Measurements from ENCODE around the gene P2RY6. TPM values are rescaled to one million over a fixed set of nuclear protein-coding genes. Genes with fewer than 3 reads are reported as not detected.

Gene P2RY6
- total and polyA plus RNA-seq, 2 of the 8 experiments (the other 6 are each of a cell fraction or from before 2014, with no cell fraction given): 0.15 TPM; not detected in 1

GRCh38 chr11:73288873-73289707 lies 17.0 kb downstream of the P2RY6 start:
- POLR2A ChIA-PET (ENCODE audit: partially characterized antibody): no interaction called here
- no peak overlapping the region for H3K9ac ChIP-seq (replicated peaks in 1 of 4; ENCODE audit: extremely low read depth in 1 of 4, low read depth in 3 of 4, low read length in 3 of 4)
- FAIRE-seq: peak; percentile 88
- no peak for TF ChIP-seq JUND (IDR thresholded peaks at IDR 0.05; ENCODE audit: low read length)
- TF ChIP-seq RXRA (IDR thresholded peaks at IDR 0.05; ENCODE audit: insufficient read depth, low read depth, low read length): 0 out of 2 replicates have a peak, but pooled peaks have one; percentile 72
- peak; percentile 98 to 99 for TF ChIP-seq RAD21 (IDR thresholded peaks at IDR 0.05 in 1 of 2, conservative IDR thresholded peaks at IDR 0.05 in 1 of 2; ENCODE audit: low read depth in 2 of 2, low read length in 2 of 2)
- peak; percentile 27; the same call in 1 of the 2 replicates for TF ChIP-seq MAFK (IDR thresholded peaks at IDR 0.05; ENCODE audit: low read depth, low read length)
- peak; percentile 97 to 98 (median 97) for TF ChIP-seq CTCF (IDR thresholded peaks at IDR 0.05; ENCODE audit: control extremely low read depth in 1 of 3, insufficient read depth in 1 of 3, low read depth in 1 of 3, low read length in 3 of 3)

More at GRCh38 chr11:73288873-73289707, 17.0 kb downstream of the P2RY6 start:
- H4K91ac ChIP-seq (replicated peaks; ENCODE audit: insufficient read length, low read length): peak overlapping the region; percentile 61
- H3K56ac ChIP-seq (replicated peaks; ENCODE audit: insufficient read length, low read depth, low read length): no peak overlapping the region
- no peaks in the 10 kb centered on the region for H3K79me1 ChIP-seq (ENCODE audit: low read depth, low read length)
- 51% methylated on average over 15 of the region's 17 CpGs; no CpG with 5 or more reads in 1 of the 2 experiments for WGBS, 2 experiments (ENCODE audit: extremely low coverage in 1 of 2, insufficient coverage in 1 of 2, insufficient read length in 1 of 2, insufficient replicate concordance in 2 of 2, low coverage in 1 of 2, low lambda C conversion rate in 2 of 2, missing lambda C conversion rate in 1 of 2)
- peaks cover 0 to 8% (median 1%) of the 10 kb centered on the region in 4 experiments; a peak in 5 of 7 replicates for H3K4me1 ChIP-seq (replicated peaks in 1 of 4; ENCODE audit: control insufficient read depth in 3 of 4, insufficient read depth in 4 of 4, low read length in 3 of 4)
- no peak overlapping the region for H2AFZ ChIP-seq (ENCODE audit: low read length)
- H3K23me2 ChIP-seq (ENCODE audit: low read depth, low read length): no peaks in the 10 kb centered on the region
- H4K8ac ChIP-seq (ENCODE audit: extremely low read depth, insufficient read depth, low read length): peak overlapping the region; percentile 29; the same call in 1 of the 2 replicates
- peak overlapping the region in 1 of 2 experiments; percentile 51; a peak in 2 of 4 replicates for H3K4me2 ChIP-seq (ENCODE audit: insufficient read depth in 1 of 2, low read depth in 2 of 2, low read length in 2 of 2)
- H2BK20ac ChIP-seq (ENCODE audit: low read length): 0 out of 2 replicates have a peak overlapping the region, but pooled peaks have one; percentile 37
- no peaks in the 10 kb centered on the region for H4K20me1 ChIP-seq (replicated peaks in 1 of 2; ENCODE audit: control insufficient read depth in 1 of 2, insufficient read depth in 2 of 2, low read length in 2 of 2)
- CTCF ChIA-PET (ENCODE audit: partially characterized antibody): interaction anchor here (0.5 to 19.0 kb wide), 45 partner anchors 8 to 1704 kb away, joined by 3 to 233 read pairs (median 5); partner anchors contain the start of genes ARHGEF17 and P2RY6
- no peak overlapping the region for H3K18ac ChIP-seq (ENCODE audit: extremely low read depth, low read length)
- no peak overlapping the region; the same call in 1 of the 2 replicates for H2BK5ac ChIP-seq (ENCODE audit: low read depth, low read length)
- peak overlapping the region; percentile 77; the same call in 1 of the 2 replicates for H2BK12ac ChIP-seq (ENCODE audit: low read depth, low read length)
- H2BK120ac ChIP-seq (replicated peaks; ENCODE audit: low read depth, low read length): no peak overlapping the region
- H3K23ac ChIP-seq (ENCODE audit: insufficient read length): no peak overlapping the region
- peak overlapping the region; percentile 24; the same call in 1 of the 2 replicates for H2BK15ac ChIP-seq (ENCODE audit: low read length)
- H3K36me3 ChIP-seq (ENCODE audit: control insufficient read depth in 2 of 4, insufficient read depth in 4 of 4, low read length in 3 of 4): no peaks in the 10 kb centered on the region
- peak in 1 of 2 experiments; percentile 93 for DNase-seq (ENCODE audit: low read depth in 1 of 2, low spot score in 2 of 2)
- H4K5ac ChIP-seq (ENCODE audit: insufficient read length, low read depth, low read length): peak overlapping the region; percentile 37
- H2AK5ac ChIP-seq (ENCODE audit: low read depth, low read length): no peak overlapping the region
- H3K14ac ChIP-seq (ENCODE audit: insufficient read length): no peak overlapping the region
- H3K4ac ChIP-seq (replicated peaks; ENCODE audit: insufficient read length, low read depth, low read length): no peak overlapping the region
- H3K9me3 ChIP-seq (ENCODE audit: insufficient read depth in 2 of 2, low read depth in 1 of 2, low read length in 1 of 2): no peaks in the 10 kb centered on the region
- H3K79me2 ChIP-seq (ENCODE audit: control insufficient read depth in 1 of 2, insufficient read depth in 2 of 2, low read length in 2 of 2): no peaks in the 10 kb centered on the region
- no peak overlapping the region for H3K27ac ChIP-seq (ENCODE audit: low read depth, low read length)
- no peak overlapping the region for H3K4me3 ChIP-seq (ENCODE audit: extremely low read depth in 1 of 4, insufficient read depth in 2 of 4, low read depth in 3 of 4, low read length in 4 of 4)
- H3K27me3 ChIP-seq (replicated peaks in 1 of 4; ENCODE audit: control insufficient read depth in 3 of 4, extremely low read depth in 1 of 4, insufficient read depth in 3 of 4, low read length in 3 of 4): peaks cover 0 to 10% (median 3%) of the 10 kb centered on the region in 4 experiments; a peak in 5 of 7 replicates

Measured in H1 (cell line).